Stimulated activated CD8-positive, alpha-beta memory T cell treated with anti-CD3 and anti-CD28 coated beads, Interleukin-7, amount 100 ng/mL, for 48 hours (primary cell): Measurements from ENCODE around the gene PGM2.

ENCODE experiments used
- DNase-seq, 2 donors: peaks; one replicate each; pipeline ENCODE4 v3.0.0-alpha.2; 2020; ENCODE audit warnings: low read depth in 1 of 2; ENCODE audit errors: extremely low read depth in 1 of 2

The PGM2 gene

GRCh38 chr4:37895271-37895670 is 68.8 kb downstream of the PGM2 start:
- no peak for DNase-seq

DNA sequence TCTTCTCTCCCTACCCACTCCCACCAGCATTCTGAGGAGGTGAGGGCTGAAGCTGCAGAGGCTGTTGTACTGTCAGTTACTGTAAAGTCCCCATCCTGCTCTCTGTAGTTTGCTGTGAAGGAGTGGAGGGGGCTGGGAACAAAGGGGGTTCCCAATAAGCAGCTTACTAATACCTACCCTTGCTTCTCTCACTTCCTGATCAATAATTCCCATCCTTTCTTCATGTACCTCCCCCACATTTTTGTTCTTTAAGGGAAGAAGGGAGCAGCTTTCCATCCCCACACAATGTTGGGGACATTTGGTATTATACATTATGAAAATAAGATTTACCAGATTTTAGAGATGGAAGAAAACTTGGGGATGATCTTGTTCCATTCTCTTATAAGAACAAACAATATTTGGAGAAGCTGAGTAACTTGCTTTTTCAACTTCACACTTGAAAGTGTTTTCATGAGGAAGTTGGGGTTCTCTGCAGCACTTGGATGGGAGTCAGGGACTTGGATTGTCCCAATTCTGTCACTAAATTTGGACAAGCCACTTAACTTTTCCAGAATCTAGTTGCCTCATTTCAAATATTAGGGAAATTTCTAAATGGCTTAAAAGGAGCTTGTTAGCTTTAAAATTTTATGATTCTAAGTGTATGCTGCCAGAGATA is 69.8 kb downstream of the PGM2 start:
- no peak for DNase-seq

GRCh38 chr4:37902212-37902611 is 75.7 kb downstream of the PGM2 start:
- no peak for DNase-seq

DNA sequence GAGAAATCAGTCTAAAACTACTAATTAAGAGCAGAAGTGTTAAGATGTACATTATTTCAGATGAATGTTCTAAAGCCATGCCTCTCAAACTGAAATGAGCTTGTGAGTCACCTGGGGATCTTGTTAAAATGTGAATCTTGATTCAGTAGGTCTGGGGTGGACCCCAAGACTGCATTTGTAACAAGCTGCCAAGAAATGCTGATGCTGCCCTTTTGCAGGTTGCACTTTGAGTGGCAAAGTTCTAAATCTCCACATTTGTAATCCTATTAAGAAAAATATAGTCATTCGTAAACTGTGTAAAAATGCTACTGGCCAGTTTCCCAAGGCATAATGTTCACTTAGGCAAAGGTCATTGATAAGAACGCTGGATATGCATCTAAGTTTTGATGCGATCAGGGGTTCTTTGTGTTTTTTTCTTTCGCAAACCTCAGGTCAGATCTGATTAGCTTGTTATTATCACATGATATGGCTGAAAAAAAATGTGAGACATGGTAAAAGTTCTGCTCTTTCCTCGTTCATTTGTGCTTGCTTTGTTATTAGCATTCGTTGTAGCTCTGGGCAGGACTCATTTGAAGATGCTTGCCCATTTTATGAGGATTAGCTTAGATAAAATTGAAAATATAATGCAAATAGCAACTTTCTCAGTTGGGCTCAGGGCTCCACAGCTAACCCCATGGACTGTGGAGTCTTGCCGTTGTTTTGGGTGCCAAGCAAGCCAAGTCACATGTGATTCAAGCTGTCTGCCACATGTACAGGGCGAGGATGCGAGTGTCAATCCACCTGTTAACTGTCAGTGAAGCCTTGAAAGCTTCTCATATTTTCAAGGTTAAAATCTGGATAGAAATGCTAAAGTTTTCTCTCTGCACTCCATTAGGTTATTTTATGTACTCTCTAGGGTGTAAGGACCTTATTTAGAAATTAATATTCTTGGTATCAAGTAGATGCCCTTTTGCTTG is 76.5 kb downstream of the PGM2 start:
- DNase-seq: no peak

- DNase-seq: no peak
These were observed 77.4 kb downstream of the PGM2 start for GRCh38 chr4:37903901-37904300.

GRCh38 chr4:37904824-37905223 is 78.3 kb downstream of the PGM2 start:
- DNase-seq: no peak

DNA sequence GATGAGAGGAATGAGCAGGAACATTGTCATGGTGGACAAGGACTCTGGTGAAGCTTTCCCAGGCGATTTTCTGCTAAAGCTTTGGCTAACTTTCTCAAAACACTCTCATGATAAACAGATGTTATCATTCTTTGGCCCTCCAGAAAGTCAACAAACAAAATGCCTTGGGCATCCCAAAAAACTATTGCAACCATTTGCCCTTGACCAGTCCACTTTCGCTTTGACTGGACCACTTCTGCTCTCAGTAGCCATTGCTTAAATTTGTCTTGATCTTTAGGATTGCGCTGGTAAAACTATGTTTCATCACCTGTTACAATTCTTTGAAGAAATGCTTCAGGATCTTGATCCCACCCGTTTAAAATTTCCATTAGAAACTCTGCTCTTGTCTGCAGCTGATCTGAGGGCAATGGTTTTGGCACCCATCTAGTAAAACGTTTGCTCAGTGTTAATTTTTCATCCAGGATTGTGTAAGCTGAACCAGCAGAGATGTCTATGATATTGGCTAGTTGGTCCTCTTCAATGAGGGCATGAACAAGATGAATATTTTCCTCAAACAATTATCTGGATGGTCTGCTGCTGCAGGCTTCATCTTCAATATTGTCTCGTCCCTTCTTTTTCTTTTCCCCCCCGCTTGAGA is 79.2 kb downstream of the PGM2 start:
- no peak for DNase-seq

DNA sequence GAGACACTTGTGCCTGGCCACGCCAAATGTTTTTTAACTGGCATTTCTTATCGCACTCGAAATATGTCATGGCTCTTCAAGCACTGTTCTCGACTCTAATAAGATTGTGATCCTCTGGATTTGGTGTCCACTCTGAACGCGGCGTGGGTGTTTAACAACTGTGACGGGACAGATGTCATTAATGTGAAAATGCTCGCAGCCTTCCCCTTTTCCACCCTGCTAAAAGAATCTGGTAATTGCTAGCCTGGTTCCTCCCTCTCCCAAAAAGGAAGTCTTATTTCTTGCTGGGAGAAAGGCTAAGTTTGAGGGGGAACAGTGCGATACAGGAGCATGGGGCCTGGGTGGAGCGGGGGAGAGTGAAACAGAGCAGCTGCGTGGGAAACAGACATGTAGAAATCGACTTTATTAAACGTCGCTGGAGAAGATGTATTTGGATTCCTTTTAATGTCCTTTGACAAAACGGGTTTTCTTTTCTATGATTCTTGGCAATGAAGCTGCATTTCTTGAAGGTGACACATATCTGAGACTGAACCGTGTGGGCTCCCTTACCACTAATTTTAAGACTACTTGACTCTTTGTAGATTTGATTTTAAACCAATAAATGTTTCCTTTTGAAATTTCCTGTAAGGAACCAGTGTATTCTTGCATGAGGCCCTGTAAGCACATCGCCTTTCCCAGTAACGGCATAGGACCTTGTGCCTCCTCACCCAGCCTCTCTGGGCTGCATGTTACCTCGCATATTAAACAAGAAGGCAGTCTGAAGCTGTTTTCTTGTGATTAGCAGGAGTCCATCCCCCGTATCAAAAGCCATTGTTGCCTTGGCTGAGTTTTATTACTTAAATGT is 82.2 kb downstream of the PGM2 start:
- no peak for DNase-seq

DNA sequence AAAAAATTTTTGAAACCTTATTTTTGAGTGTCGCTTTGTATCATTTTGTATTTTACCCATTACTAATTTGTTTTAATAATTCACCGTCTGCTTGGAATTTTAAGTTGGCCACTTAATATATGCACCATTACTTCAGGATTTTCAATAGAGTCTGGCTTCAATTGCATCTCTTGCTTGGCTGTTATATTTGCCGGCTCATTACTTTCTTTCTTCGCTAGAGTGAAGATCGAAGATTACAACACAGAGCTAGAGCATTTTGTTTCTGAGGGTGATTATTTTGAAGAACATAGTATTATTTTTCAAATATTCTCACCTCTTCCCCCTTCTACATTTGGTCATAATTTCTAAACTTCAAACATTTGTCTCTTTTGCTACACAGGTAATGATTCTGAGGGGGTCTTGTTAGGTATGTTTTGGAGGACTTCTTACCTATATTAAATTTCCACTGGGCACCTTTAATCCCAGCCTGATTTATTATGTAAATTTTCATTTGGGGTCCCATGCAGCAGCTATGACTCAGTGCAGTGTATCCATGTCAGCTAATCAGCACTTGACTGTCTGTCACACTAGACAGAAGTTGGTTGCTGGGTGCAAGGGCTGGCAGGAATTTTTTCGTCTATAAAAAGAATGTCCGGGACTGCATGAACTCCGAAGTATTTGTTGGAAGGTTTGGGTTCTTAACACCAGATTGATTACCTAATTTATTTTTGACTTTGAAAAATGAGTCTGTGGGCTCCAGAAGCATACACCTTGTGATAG is 83.0 kb downstream of the PGM2 start:
- DNase-seq: no peak

- DNase-seq: no peak
These were observed 83.6 kb downstream of the PGM2 start for GRCh38 chr4:37910091-37910486.
